Chondrocyte (in vitro differentiated cells): Measurements from ENCODE around the gene COTL1. TPM values are rescaled to one million over a fixed set of nuclear protein-coding genes. Genes with fewer than 3 reads are reported as not detected.

Source experiments
- DNase-seq: peaks from one replicate; pipeline ENCODE4 v3.0.0; 2021; ENCODE audit warnings: mixed read lengths, low spot score
- H3K27ac Mint-ChIP-seq: one replicate; pipeline ENCODE4 v1.8.0; 2021; ENCODE audit warnings: mild to moderate bottlenecking, moderate library complexity, mixed read lengths; ENCODE audit not compliant: unreplicated experiment
- H3K27me3 Mint-ChIP-seq: 2 replicates; pipeline ENCODE4 v1.8.0; 2021; ENCODE audit warnings: low read depth, mixed read lengths
- H3K36me3 Mint-ChIP-seq: 2 replicates; pipeline ENCODE4 v1.8.0; 2021; ENCODE audit warnings: low read depth, mixed read lengths
- H3K4me1 Mint-ChIP-seq: 2 replicates; pipeline ENCODE4 v1.8.0; 2021; ENCODE audit warnings: low read depth, mild to moderate bottlenecking, mixed read lengths
- H3K4me3 Mint-ChIP-seq: one replicate; pipeline ENCODE4 v1.8.0; 2021; ENCODE audit warnings: mild to moderate bottlenecking, moderate library complexity, mixed read lengths; ENCODE audit not compliant: unreplicated experiment
- H3K9me3 Mint-ChIP-seq: 2 replicates; pipeline ENCODE4 v1.8.0; 2021; ENCODE audit warnings: low read depth, mixed read lengths
- total RNA-seq: library from RNA; stranded (reverse); gene quantifications from 3 replicates; pipeline ENCODE4 v1.2.1, GENCODE V29; 2021
- TF ChIP-seq, protein P1 (sequence below): fragments of 200-600 bp; sonication (generic); IDR thresholded peaks from 2 replicates; pipeline ENCODE4 v1.5.0; 2021; ENCODE audit warnings: antibody characterized with exemption, mild to moderate bottlenecking, moderate library complexity

COTL1 gene
- total RNA-seq, 1 donor from 2014 or later, result 52.8 TPM

DNA sequence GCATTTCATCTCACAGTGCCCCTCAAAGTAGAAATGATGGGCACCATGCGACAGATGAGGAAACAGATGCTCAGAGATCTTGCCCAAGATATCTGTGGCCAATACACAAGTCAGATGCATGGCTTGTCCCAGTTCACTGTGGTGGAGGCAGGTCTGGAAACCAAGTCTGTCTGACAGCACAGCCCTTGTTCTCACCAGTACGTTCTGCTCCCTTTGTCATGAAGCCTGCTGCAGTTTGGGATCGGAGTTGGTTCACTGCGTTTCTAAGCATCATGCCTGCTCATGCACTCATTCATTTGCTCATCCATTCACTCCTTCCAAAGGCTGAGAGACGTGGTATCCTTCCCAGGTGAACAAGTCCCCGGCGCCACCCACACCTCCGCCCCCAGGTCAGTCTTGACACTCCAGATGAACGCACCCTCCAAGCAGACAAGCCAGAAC lies 86.2 kb downstream of the COTL1 start:
- Mint-ChIP-seq H3K4me3 (no peak overlapping the region), H3K4me1 (peaks cover 30% of the 10 kb centered on the region), H3K27ac (peak overlapping the region; percentile 93)

DNA sequence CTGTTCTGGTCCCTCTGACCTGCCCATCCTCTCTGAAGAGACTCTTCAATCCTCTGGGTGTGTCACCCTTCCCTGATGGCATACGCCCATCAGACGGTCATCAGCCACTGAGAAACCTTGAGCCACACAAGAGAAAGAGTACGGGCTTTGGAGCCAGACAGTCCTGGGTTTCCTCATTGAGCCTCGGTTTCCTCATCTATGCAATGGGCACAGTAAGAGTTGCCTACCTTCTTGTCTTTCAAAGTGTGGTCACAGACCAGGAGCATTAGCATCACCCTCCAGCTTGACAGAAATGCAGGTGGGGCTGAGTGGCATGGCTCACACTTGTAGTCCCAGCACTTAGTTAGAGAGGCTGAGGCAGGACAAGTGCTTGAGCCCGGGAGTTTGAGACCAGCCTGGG lies 87.3 kb downstream of the COTL1 start:
- H3K9me3 Mint-ChIP-seq, result peaks cover 7% of the 10 kb centered on the region
- no peak overlapping the region for H3K27ac Mint-ChIP-seq
- TF ChIP-seq, protein P1, sequence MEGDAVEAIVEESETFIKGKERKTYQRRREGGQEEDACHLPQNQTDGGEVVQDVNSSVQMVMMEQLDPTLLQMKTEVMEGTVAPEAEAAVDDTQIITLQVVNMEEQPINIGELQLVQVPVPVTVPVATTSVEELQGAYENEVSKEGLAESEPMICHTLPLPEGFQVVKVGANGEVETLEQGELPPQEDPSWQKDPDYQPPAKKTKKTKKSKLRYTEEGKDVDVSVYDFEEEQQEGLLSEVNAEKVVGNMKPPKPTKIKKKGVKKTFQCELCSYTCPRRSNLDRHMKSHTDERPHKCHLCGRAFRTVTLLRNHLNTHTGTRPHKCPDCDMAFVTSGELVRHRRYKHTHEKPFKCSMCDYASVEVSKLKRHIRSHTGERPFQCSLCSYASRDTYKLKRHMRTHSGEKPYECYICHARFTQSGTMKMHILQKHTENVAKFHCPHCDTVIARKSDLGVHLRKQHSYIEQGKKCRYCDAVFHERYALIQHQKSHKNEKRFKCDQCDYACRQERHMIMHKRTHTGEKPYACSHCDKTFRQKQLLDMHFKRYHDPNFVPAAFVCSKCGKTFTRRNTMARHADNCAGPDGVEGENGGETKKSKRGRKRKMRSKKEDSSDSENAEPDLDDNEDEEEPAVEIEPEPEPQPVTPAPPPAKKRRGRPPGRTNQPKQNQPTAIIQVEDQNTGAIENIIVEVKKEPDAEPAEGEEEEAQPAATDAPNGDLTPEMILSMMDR, result no peak
- DNase-seq, result no peak
- peaks cover under 1% of the 10 kb centered on the region for H3K27me3 Mint-ChIP-seq
- H3K4me1 Mint-ChIP-seq, result peaks cover 31% of the 10 kb centered on the region
- H3K4me3 Mint-ChIP-seq, result no peak overlapping the region
- H3K36me3 Mint-ChIP-seq, result peaks cover 5% of the 10 kb centered on the region

More for the DNA sequence above, 86.2 kb downstream of the COTL1 start:
- Mint-ChIP-seq H3K36me3 (peaks cover 5% of the 10 kb centered on the region), H3K9me3 (peaks cover 7% of the 10 kb centered on the region), H3K27me3 (no peaks in the 10 kb centered on the region)
- DNase-seq, result no peak
- TF ChIP-seq, protein P1, result no peak

DNA sequence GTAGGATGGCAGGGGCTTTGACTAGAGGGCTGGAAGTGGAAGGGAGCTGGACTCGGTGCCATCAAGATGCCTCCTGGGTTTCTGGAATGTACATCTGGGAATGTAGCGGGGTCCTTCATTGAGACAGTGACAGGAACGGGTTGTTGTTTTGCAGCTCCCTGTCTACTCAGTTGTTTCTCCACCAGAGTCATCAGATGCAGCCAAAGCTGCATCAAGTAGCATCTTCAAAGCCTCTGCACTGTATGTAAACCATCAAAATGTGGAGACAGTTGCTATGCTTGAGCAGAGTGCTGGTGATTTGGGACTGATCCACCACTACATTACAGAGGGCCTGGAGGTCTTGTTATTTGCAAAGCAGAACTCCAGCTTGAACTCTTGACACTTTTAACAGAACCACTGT lies 88.3 kb downstream of the COTL1 start:
- Mint-ChIP-seq H3K27ac (no peak overlapping the region), H3K36me3 (peaks cover 5% of the 10 kb centered on the region), H3K4me3 (no peak overlapping the region), H3K27me3 (peaks cover 3% of the 10 kb centered on the region), H3K4me1 (peaks cover 31% of the 10 kb centered on the region), H3K9me3 (peaks cover 7% of the 10 kb centered on the region)
- TF ChIP-seq, protein P1, result no peak
- no peak for DNase-seq

DNA sequence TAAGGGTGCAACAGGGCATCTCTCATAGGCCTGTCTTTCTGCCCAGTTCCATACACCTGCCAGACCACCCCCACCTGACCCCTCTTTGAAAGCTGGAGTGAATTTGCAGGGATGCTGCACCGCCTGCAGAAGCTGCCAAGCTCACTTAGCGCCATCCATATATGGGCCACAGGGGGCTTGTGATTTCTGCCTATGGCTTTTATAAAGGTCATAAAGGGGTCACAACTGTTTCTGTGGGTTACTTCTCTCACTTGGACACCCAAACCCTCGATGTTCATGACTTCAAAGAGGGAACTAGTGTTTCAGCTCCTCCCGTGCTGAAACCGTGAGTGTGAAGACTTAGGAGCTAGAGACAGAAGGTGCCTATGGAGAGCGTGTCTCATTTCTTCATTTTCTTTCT lies 89.6 kb downstream of the COTL1 start:
- peaks cover 3% of the 10 kb centered on the region for H3K27me3 Mint-ChIP-seq
- no peak overlapping the region for H3K4me3 Mint-ChIP-seq
- peaks cover 5% of the 10 kb centered on the region for H3K36me3 Mint-ChIP-seq
- H3K4me1 Mint-ChIP-seq, result peaks cover 34% of the 10 kb centered on the region
- H3K27ac Mint-ChIP-seq, result no peak overlapping the region
- no peak for DNase-seq
- TF ChIP-seq, protein P1, result no peak
- H3K9me3 Mint-ChIP-seq, result peaks cover 7% of the 10 kb centered on the region

DNA sequence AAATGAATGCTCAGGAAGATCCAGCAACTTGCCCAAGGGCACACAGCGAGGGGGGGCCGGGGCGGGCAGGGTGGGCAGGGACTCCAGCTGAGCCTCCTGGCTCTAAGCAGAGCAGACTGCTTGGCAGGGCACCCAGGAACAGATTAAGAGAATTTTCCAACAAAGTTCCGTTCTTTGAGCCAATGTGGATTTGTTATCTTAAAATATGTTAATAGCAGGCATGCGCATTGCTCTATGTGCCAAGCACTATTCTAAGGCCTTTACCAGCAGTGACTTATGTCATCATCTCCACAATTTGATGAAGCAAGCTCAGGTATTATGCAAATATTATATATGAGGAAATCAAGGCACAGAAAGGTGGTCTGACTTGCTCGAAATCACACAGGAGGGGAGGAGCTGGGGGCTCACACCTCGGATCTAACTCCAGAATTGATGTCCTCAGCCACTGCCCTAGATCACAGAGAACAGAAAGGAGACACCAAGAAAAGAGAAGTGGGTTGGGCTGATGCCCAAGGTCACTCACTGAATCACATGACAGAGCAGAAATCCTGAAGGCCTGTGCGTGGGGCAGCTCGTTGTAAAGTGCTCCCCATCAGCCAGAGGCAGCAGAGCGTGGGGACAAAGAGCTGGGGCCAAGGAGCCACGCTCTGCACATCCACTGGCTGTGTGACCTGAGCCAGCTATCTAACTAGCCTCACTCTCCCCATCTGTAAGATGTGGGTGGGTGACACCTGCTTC lies 90.2 kb downstream of the COTL1 start:
- TF ChIP-seq, protein P1, result no peak
- Mint-ChIP-seq H3K9me3 (peaks cover 10% of the 10 kb centered on the region), H3K4me3 (no peak overlapping the region), H3K27me3 (peaks cover 3% of the 10 kb centered on the region), H3K27ac (peak overlapping the region; percentile 24), H3K36me3 (peaks cover 7% of the 10 kb centered on the region), H3K4me1 (peaks cover 28% of the 10 kb centered on the region)
- no peak for DNase-seq
